GM23248 (cell line): Measurements from ENCODE around the gene MYO5B. TPM values are rescaled to one million over a fixed set of nuclear protein-coding genes. Genes with fewer than 3 reads are reported as not detected.

Experiments
- DNase-seq: peaks from one replicate; pipeline ENCODE4 v3.0.0-alpha.2; 2015
- H2AFZ ChIP-seq: fragments of 200-600 bp; sonication (generic); 2 replicates; pipeline ENCODE4 v1.6.1; 2016; ENCODE audit warnings: antibody characterized with exemption
- H3F3A ChIP-seq: fragments of 200-600 bp; sonication (generic); 2 replicates; pipeline ENCODE4 v1.6.1; 2016; ENCODE audit warnings: mild to moderate bottlenecking, antibody characterized with exemption, mixed run types; ENCODE audit not compliant: insufficient read depth
- H3K27ac ChIP-seq: fragments of 200-600 bp; sonication (generic); 2 replicates; pipeline ENCODE4 v1.5.1; 2016; ENCODE audit warnings: mild to moderate bottlenecking
- H3K27me3 ChIP-seq: fragments of 200-600 bp; sonication (generic); replicated peaks from 2 replicates; pipeline ENCODE4 v1.6.1; 2016; ENCODE audit warnings: mild to moderate bottlenecking; ENCODE audit not compliant: insufficient read depth
- H3K36me3 ChIP-seq: fragments of 200-600 bp; sonication (generic); 2 replicates; pipeline ENCODE4 v1.6.1; 2016; ENCODE audit warnings: low read depth, mild to moderate bottlenecking
- H3K4me1 ChIP-seq: fragments of 200-600 bp; sonication (generic); 2 replicates; pipeline ENCODE4 v1.6.1; 2016; ENCODE audit warnings: mild to moderate bottlenecking; ENCODE audit not compliant: insufficient read depth
- H3K4me2 ChIP-seq: fragments of 200-600 bp; sonication (generic); one replicate; pipeline ENCODE4 v1.6.1; 2016; ENCODE audit warnings: mild to moderate bottlenecking; ENCODE audit not compliant: unreplicated experiment
- H3K4me3 ChIP-seq: fragments of 200-600 bp; sonication (generic); 2 replicates; pipeline ENCODE4 v1.5.1; 2016; ENCODE audit warnings: mild to moderate bottlenecking
- H3K79me2 ChIP-seq: fragments of 200-600 bp; sonication (generic); 2 replicates; pipeline ENCODE4 v1.6.1; 2016; ENCODE audit warnings: mild to moderate bottlenecking; ENCODE audit not compliant: insufficient read depth
- H3K9ac ChIP-seq: fragments of 200-600 bp; sonication (generic); 2 replicates; pipeline ENCODE4 v1.6.1; 2016; ENCODE audit warnings: mild to moderate bottlenecking
- H3K9me2 ChIP-seq: fragments of 200-600 bp; sonication (generic); 2 replicates; pipeline ENCODE4 v1.6.1; 2016; ENCODE audit warnings: mixed run types, mild to moderate bottlenecking, moderate library complexity; ENCODE audit not compliant: insufficient read depth
- H3K9me3 ChIP-seq: fragments of 200-600 bp; sonication (generic); one replicate; pipeline ENCODE4 v1.6.1; 2017; ENCODE audit warnings: low read depth
- H4K20me1 ChIP-seq: fragments of 200-600 bp; sonication (generic); 2 replicates; pipeline ENCODE4 v1.6.0; 2016; ENCODE audit not compliant: insufficient read depth
- EZH2 ChIP-seq: fragments of 200-600 bp; sonication (generic); IDR thresholded peaks from 2 replicates; pipeline ENCODE4 v1.6.1; 2018; ENCODE audit warnings: antibody characterized with exemption, mild to moderate bottlenecking; ENCODE audit not compliant: insufficient read depth, poor library complexity, severe bottlenecking
- EZH2phosphoT487 ChIP-seq: fragments of 200-600 bp; sonication (generic); IDR thresholded peaks from 2 replicates; pipeline ENCODE4 v1.6.1; 2018; ENCODE audit warnings: antibody characterized with exemption, moderate library complexity, mild to moderate bottlenecking, low read depth; ENCODE audit not compliant: insufficient read depth
- WGBS, 2 experiments: methylation state at CpG; one replicate each; pipeline ENCODE4 v1.1.6; 2015 to 2017; ENCODE audit warnings: low lambda C conversion rate in 2 of 2, low coverage in 1 of 2; ENCODE audit errors: missing lambda C conversion rate in 2 of 2; 5-methylcytosine and 5-hydroxymethylcytosine counted together
- in situ Hi-C: fragments of 300-500 bp; cut with MboI; formaldehyde crosslinking; loops from 2 replicates; pipeline ENCODE4 v1.15.0; 2020
- polyA plus RNA-seq: library from polyadenylated mRNA; unstranded; fragments of >200 nt; fragmentation: Nextera tagmentation; extraction: Ambion mirVana; gene quantifications from 2 replicates; pipeline ENCODE4 v1.2.1, GENCODE V29; 2016
- total RNA-seq: library from RNA; depleted of rRNA; stranded (reverse); fragments of >200 nt; shearing (Covaris generic); gene quantifications from 2 replicates; pipeline ENCODE4 v1.2.3, GENCODE V29; 2014

Gene MYO5B
- total and polyA plus RNA-seq, 2 experiments from 2014 or later: 0.03 TPM; not detected in 1

DNA sequence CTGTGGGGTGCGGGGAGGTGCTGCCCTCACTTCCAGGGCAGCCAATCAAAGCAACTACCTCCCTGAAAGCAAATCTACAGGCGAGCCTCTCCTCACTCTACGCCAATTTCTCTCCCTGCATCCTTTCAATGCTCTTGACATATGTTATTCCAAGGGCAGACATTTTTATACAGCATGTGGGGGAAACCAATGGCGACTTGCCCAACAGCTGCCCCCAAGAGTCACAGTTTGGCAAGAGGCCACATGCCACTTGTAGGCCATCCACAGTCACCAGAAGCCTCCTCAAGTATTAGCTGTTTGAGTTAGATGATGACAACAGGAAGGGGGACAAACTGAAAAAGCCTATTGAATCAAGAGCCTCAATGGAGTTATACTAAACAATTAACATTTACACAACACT, 114.6 kb downstream of the MYO5B start:
- WGBS, 2 experiments: 7 to 12% methylated on average over 4 of the region's 4 CpGs
- H3F3A ChIP-seq: no peaks in the 10 kb centered on the region
- H3K4me2 ChIP-seq: no peak overlapping the region
- no peaks in the 10 kb centered on the region for H3K9me2 ChIP-seq
- TF ChIP-seq EZH2phosphoT487: no peak
- no peak for TF ChIP-seq EZH2
- no peak overlapping the region for H3K4me3 ChIP-seq
- H3K36me3 ChIP-seq: no peaks in the 10 kb centered on the region
- H3K9me3 ChIP-seq: no peaks in the 10 kb centered on the region
- no peak overlapping the region for H3K27ac ChIP-seq
- DNase-seq: no peak
- in situ Hi-C loops: no loop called here
- H3K79me2 ChIP-seq: no peaks in the 10 kb centered on the region
- H2AFZ ChIP-seq: no peak overlapping the region
- H3K9ac ChIP-seq: no peak overlapping the region
- H3K4me1 ChIP-seq: no peaks in the 10 kb centered on the region
- no peaks in the 10 kb centered on the region for H3K27me3 ChIP-seq
- no peaks in the 10 kb centered on the region for H4K20me1 ChIP-seq

- Histone ChIP-seq H3K9me3 (no peaks in the 10 kb centered on the region), H2AFZ (no peak overlapping the region), H3K27ac (no peak overlapping the region), H3K4me1 (no peaks in the 10 kb centered on the region), H3K79me2 (no peaks in the 10 kb centered on the region), H3K36me3 (no peaks in the 10 kb centered on the region), H3K27me3 (no peaks in the 10 kb centered on the region), H3K9me2 (no peaks in the 10 kb centered on the region), H3K9ac (no peak overlapping the region), H3K4me2 (no peak overlapping the region), H3K4me3 (no peak overlapping the region), H3F3A (no peaks in the 10 kb centered on the region), H4K20me1 (no peaks in the 10 kb centered on the region)
- no peak for DNase-seq
- in situ Hi-C loops: no loop called here
- TF ChIP-seq EZH2phosphoT487 (no peak), EZH2 (no peak)
- WGBS, 2 experiments: 2 to 6% methylated on average over 8 of the region's 8 CpGs
Observed at GRCh38 chr18:50079571-50080295, 115.2 kb downstream of the MYO5B start.

GRCh38 chr18:50076277-50076676, 118.7 kb downstream of the MYO5B start:
- Histone ChIP-seq H3K9me3 (no peaks in the 10 kb centered on the region), H3K4me1 (no peaks in the 10 kb centered on the region), H3K36me3 (no peaks in the 10 kb centered on the region), H3K9ac (no peak overlapping the region), H3K4me3 (no peak overlapping the region), H3K4me2 (no peak overlapping the region), H3K27ac (no peak overlapping the region), H3K27me3 (no peaks in the 10 kb centered on the region), H2AFZ (no peak overlapping the region), H3K79me2 (no peaks in the 10 kb centered on the region), H4K20me1 (no peaks in the 10 kb centered on the region), H3K9me2 (no peaks in the 10 kb centered on the region), H3F3A (no peaks in the 10 kb centered on the region)
- TF ChIP-seq EZH2phosphoT487 (no peak), EZH2 (no peak)
- 47 to 54% methylated on average over 6 of the region's 6 CpGs for WGBS, 2 experiments
- no peak for DNase-seq
- in situ Hi-C loops: no loop called here

DNA sequence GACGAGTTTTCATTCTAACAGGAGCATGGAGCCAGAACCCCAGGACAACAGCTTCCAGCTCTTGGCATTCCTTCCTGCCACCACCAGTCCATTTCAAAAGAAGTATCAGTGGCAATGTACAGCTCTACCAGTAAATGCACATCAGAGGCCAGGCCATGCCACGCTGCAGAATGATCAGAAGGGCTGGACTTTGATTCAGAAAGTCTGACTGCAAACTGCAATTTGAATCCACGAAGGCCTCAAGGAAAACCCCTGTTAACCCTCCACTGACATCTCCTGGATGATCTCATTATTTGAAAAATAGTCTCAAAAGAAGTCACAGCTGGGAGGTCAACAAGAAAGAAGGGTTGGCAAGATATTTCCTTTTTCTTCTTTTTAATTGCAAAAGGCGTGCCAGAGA, 119.2 kb downstream of the MYO5B start:
- no peak for TF ChIP-seq EZH2
- TF ChIP-seq EZH2phosphoT487: no peak
- no peaks in the 10 kb centered on the region for H3K4me1 ChIP-seq
- WGBS, 2 experiments: 1 to 10% methylated on average over 4 of the region's 4 CpGs
- no peaks in the 10 kb centered on the region for H4K20me1 ChIP-seq
- DNase-seq: no peak
- in situ Hi-C loops: no loop called here
- H3K27ac ChIP-seq: no peak overlapping the region
- H3K27me3 ChIP-seq: no peaks in the 10 kb centered on the region
- no peaks in the 10 kb centered on the region for H3K79me2 ChIP-seq
- H3K9me2 ChIP-seq: no peaks in the 10 kb centered on the region
- H3K9me3 ChIP-seq: no peaks in the 10 kb centered on the region
- no peaks in the 10 kb centered on the region for H3F3A ChIP-seq
- H2AFZ ChIP-seq: no peak overlapping the region
- no peak overlapping the region for H3K9ac ChIP-seq
- H3K4me2 ChIP-seq: no peak overlapping the region
- H3K4me3 ChIP-seq: no peak overlapping the region
- H3K36me3 ChIP-seq: no peaks in the 10 kb centered on the region
